HepG2 (cell line): ENCODE results near the gene SNURF. TPM values are rescaled to one million over a fixed set of nuclear protein-coding genes. Genes with fewer than 3 reads are reported as not detected.
"Not testable (repeated sequence)": the region's sequence is repeated elsewhere in the genome, so short reads cannot be mapped to it uniquely, and the experiment has no call there.

ENCODE experiments used
- ATAC-seq: fragments of 200-7000 bp; cut with Tn5 transposase; 3 replicates; pipeline ENCODE4 v1.9.1; 2020; ENCODE audit warnings: mild to moderate bottlenecking, moderate library complexity
- BruUV-seq: library from RNA; stranded (reverse); fragments of 400-500 nt; replicated peaks from 2 replicates; lab custom pipeline; 2021; lab: Mats Ljungman, UMichigan
- CTCF ChIA-PET: fragments of 300-600 bp; formaldehyde crosslinking; extraction: SDS; loops from one replicate; lab custom pipeline; 2021; ENCODE audit warnings: low total read pairs, inconsistent platforms, low intra/inter-chr PET ratio; lab: Yijun Ruan, JAX
- POLR2A ChIA-PET: fragments of 350-600 bp; sonication (Branson Sonifier 250); formaldehyde crosslinking; loops from one replicate; lab custom pipeline; 2020; ENCODE audit warnings: antibody characterized with exemption, inconsistent platforms; lab: Yijun Ruan, JAX
- DNase-seq: peaks from one replicate; pipeline ENCODE4 v3.0.0-alpha.2; 2015; ENCODE audit warnings: low spot score
- FAIRE-seq: peaks from 3 replicates; lab custom pipeline; 2011; peaks lifted over from hg19 to GRCh38; lab: Jason Lieb, UNC
- H2AFZ ChIP-seq: one replicate; pipeline ENCODE4 v1.6.1; 2011; ENCODE audit warnings: low read length, inconsistent platforms
- H3K27ac ChIP-seq: fragments of 300-600 bp; 3 replicates; pipeline ENCODE4 v1.8.0; 2011; ENCODE audit warnings: mixed run types, mild to moderate bottlenecking, mixed read lengths, low read length, inconsistent platforms; ENCODE audit not compliant: insufficient read depth; ENCODE audit errors: extremely low read length
- H3K27me3 ChIP-seq, 2 experiments: fragments of 200-600 bp in 1 of 2; 2 replicates in 1 of 2; 3 replicates in 1 of 2; pipeline versions ENCODE4 v1.6.0 to v1.8.0; 2011; ENCODE audit warnings: low read length in 2 of 2, mild to moderate bottlenecking in 2 of 2, moderate library complexity in 2 of 2, inconsistent platforms in 1 of 2; ENCODE audit not compliant: insufficient read depth in 2 of 2, control insufficient read depth in 1 of 2
- H3K36me3 ChIP-seq, 2 experiments: fragments of 200-600 bp in 1 of 2; replicated peaks in 1 of 2; 2 replicates in 1 of 2; 3 replicates in 1 of 2; pipeline versions ENCODE4 v1.5.1 to v1.8.0; 2011; ENCODE audit warnings: low read length in 2 of 2, inconsistent platforms in 1 of 2; ENCODE audit not compliant: insufficient read depth in 2 of 2, control insufficient read depth in 1 of 2
- H3K4me1 ChIP-seq: 2 replicates; pipeline ENCODE4 v1.5.1; 2012; ENCODE audit warnings: low read length, inconsistent platforms; ENCODE audit not compliant: insufficient read depth
- H3K4me2 ChIP-seq: 2 replicates; pipeline ENCODE4 v1.6.0; 2011; ENCODE audit warnings: low read depth, low read length, inconsistent platforms
- H3K4me3 ChIP-seq, 3 experiments: fragments of 200-600 bp in 1 of 3; sonication (generic), shearing (Covaris generic) in 1 of 3; replicated peaks in 1 of 3; 2 replicates each; pipeline ENCODE4 v1.5.1; 2011 to 2016; ENCODE audit warnings: low read length in 3 of 3, inconsistent platforms in 2 of 3, low read depth in 2 of 3, mild to moderate bottlenecking in 2 of 3, control low read depth in 1 of 3, mixed read lengths in 1 of 3; ENCODE audit not compliant: insufficient read depth in 1 of 3
- H3K79me2 ChIP-seq: one replicate; pipeline ENCODE4 v1.6.1; 2011; ENCODE audit warnings: low read length, inconsistent platforms; ENCODE audit not compliant: insufficient read depth
- H3K9ac ChIP-seq: 2 replicates; pipeline ENCODE4 v1.6.0; 2011; ENCODE audit warnings: mild to moderate bottlenecking, low read depth, low read length, inconsistent platforms; ENCODE audit not compliant: insufficient read depth
- H3K9me3 ChIP-seq: 2 replicates; pipeline ENCODE4 v1.5.1; 2012; ENCODE audit warnings: mild to moderate bottlenecking, low read length
- H4K20me1 ChIP-seq: 2 replicates; pipeline ENCODE4 v1.6.0; 2011; ENCODE audit warnings: inconsistent platforms, mild to moderate bottlenecking, low read length, moderate library complexity; ENCODE audit not compliant: insufficient read depth
- FOXA3 ChIP-seq: IDR thresholded peaks from 2 replicates; pipeline ENCODE4 v1.6.1; 2016; ENCODE audit warnings: missing genetic modification reagents, missing compliant biosample characterization
- FOXP1 ChIP-seq, 2 experiments: fragments of 450-650 bp in 1 of 2; IDR thresholded peaks; 2 replicates each; pipeline ENCODE4 v1.6.1; 2017 to 2018; ENCODE audit warnings: antibody characterized with exemption in 1 of 2
- FOXP4 ChIP-seq: sonication (generic); formaldehyde crosslinking; IDR thresholded peaks from 2 replicates; pipeline ENCODE4 v1.4.0; 2020; ENCODE audit warnings: missing genetic modification reagents
- HNF4G ChIP-seq, 2 experiments: sonication (generic) in 1 of 2; formaldehyde crosslinking in 1 of 2; IDR thresholded peaks; 2 replicates each; pipeline versions ENCODE4 v1.4.0 to v1.6.1; 2011 to 2020; ENCODE audit warnings: borderline replicate concordance in 2 of 2, low read depth in 2 of 2, mild to moderate bottlenecking in 2 of 2, low read length in 1 of 2, missing genetic modification reagents in 1 of 2, moderate library complexity in 1 of 2
- IKZF5 ChIP-seq: IDR thresholded peaks from 2 replicates; pipeline ENCODE4 v1.6.1; 2018; ENCODE audit warnings: missing genetic modification reagents, mild to moderate bottlenecking, missing compliant biosample characterization
- RCOR2 ChIP-seq: IDR thresholded peaks from 2 replicates; pipeline ENCODE4 v1.6.1; 2016; ENCODE audit warnings: missing biosample characterization, missing genetic modification reagents
- SOX13 ChIP-seq, 3 experiments: fragments of 450-650 bp in 1 of 3; sonication (generic) in 1 of 3; formaldehyde crosslinking in 1 of 3; IDR thresholded peaks in 2 of 3; conservative IDR thresholded peaks in 1 of 3; 2 replicates each; pipeline versions ENCODE4 v1.5.0 to v1.6.1; 2016 to 2020; ENCODE audit warnings: antibody characterized with exemption in 1 of 3, mild to moderate bottlenecking in 1 of 3, missing compliant biosample characterization in 1 of 3, missing genetic modification reagents in 1 of 3, moderate library complexity in 1 of 3
- SOX6 ChIP-seq, 2 experiments: fragments of 450-650 bp in 1 of 2; sonication (generic) in 1 of 2; formaldehyde crosslinking in 1 of 2; IDR thresholded peaks; 2 replicates each; pipeline versions ENCODE4 v1.4.0 to v1.6.1; 2017 to 2020; ENCODE audit warnings: antibody characterized with exemption in 1 of 2, mild to moderate bottlenecking in 1 of 2, missing genetic modification reagents in 1 of 2
- ZNF687 ChIP-seq: sonication (generic); formaldehyde crosslinking; IDR thresholded peaks from 2 replicates; pipeline ENCODE4 v1.5.1; 2020; ENCODE audit warnings: mild to moderate bottlenecking, missing genetic modification reagents, moderate library complexity
- ZNF770 ChIP-seq: sonication (generic); formaldehyde crosslinking; IDR thresholded peaks from 2 replicates; pipeline ENCODE4 v1.5.0; 2020; ENCODE audit warnings: mild to moderate bottlenecking, missing genetic modification reagents
- WGBS: methylation state at CpG from one replicate; pipeline ENCODE4 v1.1.6; 2017; ENCODE audit warnings: low lambda C conversion rate; 5-methylcytosine and 5-hydroxymethylcytosine counted together
- in situ Hi-C: cut with HindIII; loops from 2 replicates; pipeline ENCODE4 v1.10.0; 2017; ENCODE audit warnings: low pct_unique_long_range_greater_than_20kb; ENCODE audit not compliant: extremely low pct_ligation_motif_present
- intact Hi-C: fragments of 100-400 bp; cut with micrococcal nuclease; formaldehyde crosslinking; loops from one replicate; pipeline ENCODE4 v1.10.0; 2022; ENCODE audit not compliant: unreplicated experiment
- polyA plus RNA-seq, 8 experiments: library from polyadenylated mRNA; depleted of rRNA in 3 of 8; stranded (reverse) in 7 of 8; unstranded in 1 of 8; fragments of >200 nt; fragmentation: Illumina TruSeq in 4 of 8; extraction: Trizol in 4 of 8; gene quantifications; 2 replicates each; pipeline versions ENCODE4 v1.2.1 to v1.2.3, GENCODE V29; 2011 to 2016; ENCODE audit warnings: low read depth in 4 of 8, missing spikeins in 1 of 8, mixed read lengths in 1 of 8; ENCODE audit not compliant: insufficient read depth in 1 of 8
- total RNA-seq, 5 experiments: library from RNA; depleted of rRNA; stranded (reverse); fragments of >200 nt; fragmentation: Illumina TruSeq; extraction: Trizol; gene quantifications; 2 replicates each; pipeline ENCODE4 v1.2.3, GENCODE V29; 2016; ENCODE audit warnings: low read depth in 1 of 5

The SNURF gene
- total and polyA plus RNA-seq, 2 of the 13 experiments (the other 11 are each of a cell fraction or from before 2014, with no cell fraction given): 2.1 to 7.6 TPM

- 19% methylated on average over 10 of the region's 10 CpGs for WGBS
- H3K4me3 ChIP-seq; H3K79me2 ChIP-seq; H3K36me3 ChIP-seq; in situ Hi-C loops; H4K20me1 ChIP-seq; H3K27me3 ChIP-seq; intact Hi-C loops; CTCF ChIA-PET; BruUV-seq; H2AFZ ChIP-seq; TF ChIP-seq SOX6, SOX13, FOXP1 (IDR thresholded peaks at IDR 0.05): not testable (repeated sequence)
- H3K9ac ChIP-seq: peak overlapping the region; percentile 34; the same call in 1 of the 2 replicates
- ATAC-seq (peak; percentile 94), FAIRE-seq (peak; percentile 48), DNase-seq (peak; percentile 75)
- POLR2A ChIA-PET: interaction anchor here (0.7 to 1.4 kb wide), 2 partner anchors 23 to 24 kb away, joined by 3 to 4 read pairs; partner anchors contain the start of genes SNRPN and SNURF
- H3K4me2 ChIP-seq: peak overlapping the region; percentile 47
- peaks cover 31% of the 10 kb centered on the region for H3K4me1 ChIP-seq
- H3K9me3 ChIP-seq: peaks cover 62% of the 10 kb centered on the region
- peak overlapping the region; percentile 79 for H3K27ac ChIP-seq
- TF ChIP-seq SOX6 (CRISPR knock-in tag; IDR thresholded peaks at IDR 0.05) (peak; percentile 82), SOX13 (CRISPR knock-in tag; conservative IDR thresholded peaks at IDR 0.05 in 1 of 2, IDR thresholded peaks at IDR 0.05 in 1 of 2) (peak in 1 of 2 experiments; percentile 50; a peak in 1 of 4 replicates), FOXP1 (CRISPR knock-in tag; IDR thresholded peaks at IDR 0.05) (0 out of 2 replicates have a peak, but pooled peaks have one; percentile 14), FOXA3 (CRISPR knock-in tag) (0 out of 2 replicates have a peak, but pooled peaks have one; percentile 12), ZNF687 (CRISPR knock-in tag) (peak; percentile 47), HNF4G (IDR thresholded peaks at IDR 0.05; ENCODE audit: borderline replicate concordance, low read depth, low read length) (peak; percentile 82), HNF4G (CRISPR knock-in tag; IDR thresholded peaks at IDR 0.05; ENCODE audit: borderline replicate concordance, low read depth) (peak; percentile 50; the same call in 1 of the 2 replicates), FOXP4 (CRISPR knock-in tag) (peak; percentile 56), RCOR2 (CRISPR knock-in tag) (0 out of 2 replicates have a peak, but pooled peaks have one; percentile 31), ZNF770 (CRISPR knock-in tag) (peak; percentile 80), IKZF5 (CRISPR knock-in tag) (peak; percentile 50; the same call in 1 of the 2 replicates)
These were observed 22.7 kb upstream of the SNURF start for GRCh38 chr15:24931874-24932732.
